GM12892 (cell line): Measurements from ENCODE around the gene DUOXA2.

Source experiments
- POLR2AphosphoS5 ChIP-seq: IDR thresholded peaks from 2 replicates; pipeline ENCODE4 v1.6.1; 2011; ENCODE audit warnings: low read depth, low read length, control low read depth
- TAF1 ChIP-seq: IDR thresholded peaks from 2 replicates; pipeline ENCODE4 v1.6.1; 2011; ENCODE audit warnings: low read depth, mild to moderate bottlenecking, control low read depth, low read length, borderline replicate concordance

- TF ChIP-seq POLR2AphosphoS5 (no peak), TAF1 (no peak)
Measured at GRCh38 chr15:45129651-45130129, 15.6 kb downstream of the DUOXA2 start, which contains the start of the genes DUOX1 and DUOXA1.
